ENCODE measurements around the gene TBC1D3B. TPM values are rescaled to one million over a fixed set of nuclear protein-coding genes. Genes with fewer than 3 reads are reported as not detected.

Gene TBC1D3B
- total RNA-seq, 1 donor from 2014 or later: 27.1 TPM

- H3K9me3 Mint-ChIP-seq (ENCODE audit: low read depth): no peaks in the 10 kb centered on the region
- peak overlapping the region; percentile 44 for H3K27ac Mint-ChIP-seq
- H3K4me3 Mint-ChIP-seq (ENCODE audit: low read depth): no peak overlapping the region
- DNase-seq (ENCODE audit: low spot score, unreplicated experiment): no peak
- no peaks in the 10 kb centered on the region for H3K36me3 Mint-ChIP-seq (ENCODE audit: insufficient read depth)
- TF ChIP-seq CTCF (IDR thresholded peaks at IDR 0.05; ENCODE audit: unreplicated experiment): peak; percentile 15
- no peaks in the 10 kb centered on the region for H3K4me1 Mint-ChIP-seq (ENCODE audit: low read depth)
- peaks cover 3% of the 10 kb centered on the region for H3K27me3 Mint-ChIP-seq
These were observed 23.8 kb downstream of the TBC1D3B start for GRCh38 chr17:36152639-36153120.

GRCh38 chr17:36151891-36152638, 24.4 kb downstream of the TBC1D3B start:
- Mint-ChIP-seq H3K9me3 (ENCODE audit: low read depth) (no peaks in the 10 kb centered on the region), H3K4me3 (ENCODE audit: low read depth) (no peak overlapping the region), H3K36me3 (ENCODE audit: insufficient read depth) (no peaks in the 10 kb centered on the region), H3K27ac (no peak overlapping the region), H3K27me3 (peaks cover 3% of the 10 kb centered on the region), H3K4me1 (ENCODE audit: low read depth) (no peaks in the 10 kb centered on the region)
- no peak for TF ChIP-seq CTCF (IDR thresholded peaks at IDR 0.05; ENCODE audit: unreplicated experiment)
- DNase-seq (ENCODE audit: low spot score, unreplicated experiment): no peak

GRCh38 chr17:36149296-36149820, 27.1 kb downstream of the TBC1D3B start:
- peaks cover 2% of the 10 kb centered on the region for H3K27me3 Mint-ChIP-seq
- DNase-seq (ENCODE audit: low spot score, unreplicated experiment): no peak

GRCh38 chr17:36148559-36149295, 27.7 kb downstream of the TBC1D3B start:
- peak; percentile 100 for TF ChIP-seq CTCF (IDR thresholded peaks at IDR 0.05; ENCODE audit: unreplicated experiment)
- no peak overlapping the region for H3K27ac Mint-ChIP-seq
- no peaks in the 10 kb centered on the region for H3K4me1 Mint-ChIP-seq (ENCODE audit: low read depth)
- H3K36me3 Mint-ChIP-seq (ENCODE audit: insufficient read depth): no peaks in the 10 kb centered on the region
- H3K9me3 Mint-ChIP-seq (ENCODE audit: low read depth): no peaks in the 10 kb centered on the region
- peak; percentile 62 for DNase-seq (ENCODE audit: low spot score, unreplicated experiment)
- H3K4me3 Mint-ChIP-seq (ENCODE audit: low read depth): no peak overlapping the region
- no peaks in the 10 kb centered on the region for H3K27me3 Mint-ChIP-seq

More at GRCh38 chr17:36149296-36149820, 27.1 kb downstream of the TBC1D3B start:
- Mint-ChIP-seq H3K9me3 (ENCODE audit: low read depth) (no peaks in the 10 kb centered on the region), H3K4me1 (ENCODE audit: low read depth) (no peaks in the 10 kb centered on the region), H3K27ac (no peak overlapping the region), H3K4me3 (ENCODE audit: low read depth) (no peak overlapping the region), H3K36me3 (ENCODE audit: insufficient read depth) (no peaks in the 10 kb centered on the region)
- TF ChIP-seq CTCF (IDR thresholded peaks at IDR 0.05; ENCODE audit: unreplicated experiment): no peak

GRCh38 chr17:36147601-36148000, 28.8 kb downstream of the TBC1D3B start:
- Mint-ChIP-seq H3K4me3 (ENCODE audit: low read depth) (no peak overlapping the region), H3K9me3 (ENCODE audit: low read depth) (no peaks in the 10 kb centered on the region), H3K4me1 (ENCODE audit: low read depth) (no peaks in the 10 kb centered on the region), H3K36me3 (ENCODE audit: insufficient read depth) (no peaks in the 10 kb centered on the region), H3K27ac (no peak overlapping the region), H3K27me3 (no peaks in the 10 kb centered on the region)
- no peak for TF ChIP-seq CTCF (IDR thresholded peaks at IDR 0.05; ENCODE audit: unreplicated experiment)
- DNase-seq (ENCODE audit: low spot score, unreplicated experiment): no peak
